SW480 (cell line): ENCODE measurements around the gene ADPRH.
"Not testable (repeated sequence)": the region's sequence is repeated elsewhere in the genome, so short reads cannot be mapped to it uniquely, and the experiment has no call there.

Source experiments
- DNase-seq: peaks from one replicate; pipeline ENCODE4 v3.0.0-alpha.2; 2016; ENCODE audit warnings: low spot score

ADPRH gene

DNA sequence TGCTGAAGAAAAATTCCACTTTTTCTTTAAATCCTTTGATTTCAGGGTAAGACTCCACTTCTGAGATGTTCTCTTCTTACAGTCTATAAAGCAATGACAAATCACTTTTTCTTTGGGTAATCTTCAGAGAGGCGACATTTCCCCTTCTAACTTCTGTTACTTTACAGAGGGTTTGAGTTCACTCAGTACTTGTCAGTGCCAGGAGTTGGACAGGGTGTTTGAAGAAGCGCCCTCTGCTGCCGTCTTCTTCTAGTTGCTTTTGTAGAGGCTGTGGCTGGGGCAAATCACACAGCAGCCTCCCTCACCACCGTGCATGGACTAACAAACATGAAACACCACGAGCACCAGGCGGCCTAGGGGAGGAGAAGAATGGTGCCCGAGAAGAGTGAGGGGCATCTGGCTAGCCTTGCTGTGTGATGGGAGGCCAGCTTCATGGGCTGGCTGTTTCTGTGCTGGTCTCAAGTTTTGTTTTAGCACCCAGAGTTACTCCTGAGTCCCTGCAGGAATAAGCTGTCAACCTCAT is 19.8 kb upstream of the ADPRH start, which contains the start of gene CD80:
TSS of gene CD80 (minus strand) at position 174 of the 523 bp plus-strand sequence. CDS start 1,886 bp downstream, outside the sequence.
- peak; percentile 70 for DNase-seq

- no peak for DNase-seq
These were observed 19.1 kb upstream of the ADPRH start for GRCh38 chr3:119560160-119560559.

DNA sequence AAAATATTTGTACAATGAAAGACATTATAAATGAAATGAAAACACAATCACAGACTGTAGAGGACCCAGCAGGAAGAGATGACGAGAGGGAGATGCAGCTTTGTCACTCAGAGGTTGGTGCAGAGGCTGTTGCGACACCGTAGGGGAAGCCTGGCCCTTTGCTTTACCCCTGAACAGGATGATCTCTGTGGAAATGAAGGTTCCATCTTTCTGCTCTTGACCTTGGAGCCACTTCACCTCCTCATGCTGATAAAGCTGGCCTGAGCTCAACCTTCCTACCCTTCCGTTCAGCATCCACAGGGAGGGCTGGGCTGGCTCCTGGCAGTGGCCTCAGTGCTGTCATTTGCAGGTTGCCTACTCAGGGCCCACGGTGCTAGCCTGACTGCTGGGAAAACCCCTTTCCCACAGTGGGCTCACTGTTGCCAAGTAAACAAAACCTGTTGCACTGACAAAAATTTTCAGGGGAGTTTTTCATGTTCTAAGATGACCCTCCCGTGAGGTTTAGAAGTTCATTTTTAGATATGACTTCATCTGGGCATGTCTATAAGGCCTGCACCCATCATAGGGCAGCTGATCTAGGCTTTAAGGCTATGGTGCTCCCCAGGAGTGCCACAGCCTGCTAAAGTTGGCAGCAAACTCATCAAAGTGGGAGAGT is 16.9 kb upstream of the ADPRH start:
- no peak for DNase-seq

GRCh38 chr3:119563334-119563733 is 16.0 kb upstream of the ADPRH start:
- DNase-seq, result not testable (repeated sequence)

DNA sequence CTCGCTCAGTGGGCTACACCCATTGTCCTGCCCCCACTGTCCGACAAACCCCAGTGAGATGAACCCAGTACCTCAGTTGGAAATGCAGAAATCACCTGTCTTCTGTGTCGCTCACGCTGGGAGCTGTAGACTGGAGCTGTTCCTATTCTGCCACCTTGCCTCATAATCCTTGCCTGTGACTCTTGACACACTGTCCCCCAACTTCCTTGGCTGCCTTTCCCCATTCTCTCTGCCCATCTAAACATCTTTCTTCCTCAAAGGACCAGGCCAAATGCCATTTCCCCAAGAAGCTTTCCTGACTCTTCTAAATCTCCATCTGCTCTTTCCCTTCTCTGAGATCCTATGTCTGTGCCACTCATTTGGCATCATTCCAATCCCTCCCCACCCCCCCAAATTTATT is 10.1 kb upstream of the ADPRH start:
- no peak for DNase-seq

GRCh38 chr3:119570229-119570628 is 9.1 kb upstream of the ADPRH start:
- no peak for DNase-seq

DNA sequence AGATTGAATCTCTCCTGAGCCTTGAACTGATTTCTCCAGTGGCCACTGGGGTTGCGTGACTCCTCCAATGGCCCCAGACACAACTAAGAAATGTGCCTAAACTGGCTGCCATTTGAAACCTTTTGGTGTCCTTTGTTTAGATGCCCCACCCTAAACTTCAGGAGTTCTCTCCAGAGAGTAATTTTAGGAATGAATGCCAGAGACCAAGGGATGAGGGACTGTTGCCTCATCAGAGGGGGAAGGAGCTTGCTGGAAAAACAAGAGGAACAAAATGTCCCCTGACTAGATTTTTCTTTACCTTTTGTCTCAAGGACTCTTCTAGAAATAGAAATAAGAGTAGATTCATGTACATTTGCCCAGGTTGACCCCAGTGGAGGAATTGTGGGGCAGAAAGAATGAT is 8.1 kb upstream of the ADPRH start:
- DNase-seq, result no peak

DNA sequence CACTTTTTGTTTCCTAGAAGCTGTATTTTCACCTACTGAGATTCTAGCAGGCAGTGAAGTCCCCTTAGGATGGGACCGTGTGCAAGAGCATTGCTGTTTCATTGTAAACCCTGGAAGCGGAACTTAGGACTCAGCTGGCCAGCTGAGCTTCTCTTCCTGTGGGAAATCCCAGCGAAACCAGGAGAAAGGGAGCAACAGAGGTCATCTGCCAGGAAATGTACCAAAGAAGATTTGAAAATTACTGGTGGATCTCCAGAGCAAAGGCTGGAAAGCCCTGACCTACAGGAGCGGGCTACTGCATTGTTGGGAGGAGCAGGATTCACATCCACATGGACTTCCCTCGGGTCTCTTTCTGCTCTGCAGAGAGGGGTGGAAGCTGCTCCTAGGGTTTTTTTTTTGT is 7.6 kb upstream of the ADPRH start:
- no peak for DNase-seq

- no peak for DNase-seq
These were observed 3.8 kb upstream of the ADPRH start for GRCh38 chr3:119575507-119575906.

GRCh38 chr3:119580067-119580760 is 922 bp downstream of the ADPRH start:
- no peak for DNase-seq

GRCh38 chr3:119582178-119582577 is 2.9 kb downstream of the ADPRH start:
- no peak for DNase-seq

DNA sequence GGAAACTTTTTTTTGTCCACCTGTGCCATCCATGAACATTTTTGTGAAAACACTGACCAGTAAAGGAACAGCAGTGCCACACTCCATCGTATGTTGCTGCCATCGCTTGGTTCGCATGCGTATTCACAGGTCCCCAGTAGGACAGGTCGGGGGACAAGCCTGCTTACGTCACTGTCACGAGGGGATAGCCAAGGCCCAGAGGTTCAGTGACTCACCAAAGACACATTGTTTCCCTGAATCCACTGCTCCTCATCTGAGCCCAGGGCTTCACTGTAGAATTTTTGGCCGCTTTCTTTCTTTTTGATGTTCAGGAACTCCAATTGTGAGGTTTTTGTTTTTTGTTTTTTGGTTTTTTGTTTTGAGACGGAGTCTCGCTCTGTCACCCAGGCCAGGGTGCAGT is 5.9 kb downstream of the ADPRH start:
- DNase-seq, result no peak

GRCh38 chr3:119585856-119586570 is 6.7 kb downstream of the ADPRH start:
- DNase-seq, result no peak

GRCh38 chr3:119586733-119587172 is 7.5 kb downstream of the ADPRH start:
- no peak for DNase-seq

GRCh38 chr3:119588112-119588511 is 8.8 kb downstream of the ADPRH start:
- peak; percentile 39 for DNase-seq

- no peak for DNase-seq
These were observed 9.9 kb downstream of the ADPRH start for GRCh38 chr3:119589102-119589773.

DNA sequence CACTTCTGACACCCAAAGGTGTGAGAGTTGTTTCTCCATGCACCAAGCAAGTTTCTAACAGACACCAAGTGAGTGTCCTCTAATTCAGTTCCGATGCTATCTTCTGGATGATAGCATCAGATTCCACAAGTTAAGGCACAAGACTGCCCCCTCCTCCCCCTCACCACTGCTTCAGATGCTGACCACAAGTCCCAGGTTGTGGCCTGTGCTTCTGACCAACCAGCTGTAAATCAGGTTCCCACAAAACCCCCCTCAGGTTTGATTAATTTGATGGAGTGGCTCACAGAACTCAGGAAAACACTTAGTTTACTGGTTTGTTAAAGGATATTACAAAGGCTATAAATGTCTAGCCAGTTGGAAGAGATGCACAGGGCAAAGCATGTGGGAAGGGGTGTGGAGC is 11.4 kb downstream of the ADPRH start:
- DNase-seq, result no peak

DNA sequence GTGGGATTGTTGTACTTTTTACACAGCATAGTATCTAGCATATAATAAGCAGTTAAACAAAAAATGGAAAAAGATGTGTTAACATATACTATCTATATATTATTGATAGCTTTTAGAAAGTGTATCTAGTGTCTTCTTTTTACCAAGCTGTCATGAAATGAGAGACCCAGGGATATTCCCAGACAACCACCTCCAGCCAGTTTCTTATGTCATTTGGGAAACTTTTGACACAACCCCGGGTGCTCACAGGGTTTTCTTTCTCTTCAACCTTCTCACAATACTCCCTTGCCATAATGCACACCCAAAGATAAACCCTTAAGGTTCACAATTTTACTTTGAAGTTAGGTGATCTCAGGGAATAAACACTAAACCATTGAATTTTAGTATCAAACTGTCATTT is 13.6 kb downstream of the ADPRH start:
- DNase-seq, result no peak

- DNase-seq, result no peak
These were observed 14.8 kb downstream of the ADPRH start for GRCh38 chr3:119594066-119594465.

DNA sequence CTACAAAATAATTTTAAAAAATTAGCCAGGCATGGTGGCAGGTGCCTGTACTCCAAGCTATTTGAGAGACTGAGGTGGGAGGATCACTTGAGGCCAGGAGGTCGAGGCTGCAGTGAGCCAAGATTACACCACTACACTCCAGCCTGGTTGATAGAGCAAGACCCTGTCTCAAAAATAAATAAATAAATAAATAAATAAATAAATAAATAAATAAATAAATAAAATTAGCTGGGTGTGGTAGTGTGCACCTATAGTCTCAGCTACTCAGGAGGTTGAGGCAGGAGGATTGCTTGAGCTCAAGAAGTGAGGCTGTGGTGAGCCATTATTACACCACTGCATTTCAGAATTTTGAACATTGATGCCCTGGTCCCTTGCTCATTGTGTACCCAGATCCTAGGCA is 15.6 kb downstream of the ADPRH start:
- DNase-seq, result not testable (repeated sequence)

DNA sequence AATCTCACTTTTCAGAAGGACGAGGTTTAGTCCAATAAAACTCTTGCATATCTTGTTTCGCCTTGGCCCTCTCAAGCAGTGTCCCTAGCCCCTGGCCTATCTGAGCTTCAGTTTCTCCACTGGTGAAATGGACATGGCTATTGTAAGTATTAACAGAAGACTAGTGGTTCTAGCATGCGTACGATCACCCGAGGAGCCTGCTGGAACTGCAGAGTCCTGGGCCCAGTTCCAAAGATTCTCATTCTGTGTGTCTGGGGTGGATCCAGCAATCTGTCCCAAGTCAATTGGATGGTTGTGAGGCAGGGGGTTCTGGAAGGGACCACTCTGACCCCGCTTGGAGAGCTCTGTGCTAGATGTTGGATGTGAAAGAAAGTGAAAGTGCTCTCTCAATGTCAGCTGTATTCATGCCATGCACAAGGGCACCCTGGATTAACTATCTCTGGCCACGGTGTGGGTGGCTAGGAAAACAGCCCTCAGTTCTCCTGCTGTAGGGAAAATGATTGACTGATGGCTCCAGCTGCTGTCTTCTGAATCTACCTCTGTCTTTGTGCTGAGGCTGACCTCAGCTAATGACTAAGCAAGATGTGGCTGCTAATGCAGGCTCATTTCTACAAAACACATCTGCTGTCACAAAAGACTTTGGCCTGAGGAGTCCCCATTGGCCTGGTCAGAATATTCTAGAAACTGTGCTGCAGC is 16.5 kb downstream of the ADPRH start:
- no peak for DNase-seq

- DNase-seq, result no peak
These were observed 17.1 kb downstream of the ADPRH start for GRCh38 chr3:119596398-119596797.
